Activated naive CD4-positive, alpha-beta T cell (primary cell): ENCODE measurements around the gene MAN2A1.

ENCODE experiments used
- DNase-seq, 4 experiments: peaks; one replicate each; lab custom pipeline; 2025; lab: John Stamatoyannopoulos, UW

The MAN2A1 gene

DNA sequence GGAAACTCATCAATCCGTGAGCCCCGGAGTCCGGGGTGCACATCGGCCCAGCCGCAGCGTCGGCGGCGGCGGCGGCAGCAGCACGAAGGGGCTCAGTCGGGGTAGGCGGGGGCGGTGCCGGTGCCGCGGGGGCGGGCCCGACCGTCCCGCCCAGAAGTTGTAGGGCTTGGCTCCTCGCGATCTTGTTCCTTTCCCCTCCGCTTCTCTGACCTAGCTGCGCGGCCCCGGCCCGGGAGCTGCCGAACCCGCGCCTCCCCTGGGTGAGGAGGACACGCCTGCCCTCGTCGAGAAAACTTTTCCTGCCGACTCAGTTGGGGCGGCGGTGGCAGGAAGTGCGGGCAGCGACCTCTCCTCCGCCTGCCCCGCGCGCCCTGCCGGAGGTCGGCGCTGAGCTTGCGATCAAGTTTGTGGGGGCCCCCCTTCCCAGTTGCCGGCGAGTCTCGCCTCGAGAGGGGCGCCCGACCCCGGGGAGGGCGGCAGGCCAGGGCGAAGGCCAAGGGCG is at the start of gene MAN2A1:
Gene MAN2A1, plus strand, starts transcription at position 188 of the 502 bp plus-strand sequence. CDS start 491 bp downstream, outside the sequence.
- peak; percentile 49 to 77 (median 54) for DNase-seq

DNA sequence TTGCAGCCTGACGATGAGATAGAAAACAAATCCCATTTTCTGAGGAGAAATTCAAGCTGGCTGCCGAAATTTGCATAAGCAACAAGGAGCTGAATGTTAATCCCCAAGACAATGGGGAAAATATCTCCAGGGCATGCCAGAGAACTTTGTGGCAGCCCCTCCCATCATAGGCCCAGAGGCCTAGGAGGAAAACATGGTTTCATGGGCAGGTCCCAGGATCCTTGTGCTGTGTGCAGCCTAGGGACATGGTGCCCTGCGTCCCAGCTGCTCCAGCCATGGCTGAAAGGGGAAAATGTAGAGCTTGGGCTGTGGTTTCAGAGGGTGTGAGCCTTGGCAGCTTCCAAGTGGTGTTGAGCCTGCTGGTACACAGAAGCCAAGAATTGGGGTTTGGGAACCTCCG is 48.8 kb upstream of the MAN2A1 start:
- DNase-seq: no peak

DNA sequence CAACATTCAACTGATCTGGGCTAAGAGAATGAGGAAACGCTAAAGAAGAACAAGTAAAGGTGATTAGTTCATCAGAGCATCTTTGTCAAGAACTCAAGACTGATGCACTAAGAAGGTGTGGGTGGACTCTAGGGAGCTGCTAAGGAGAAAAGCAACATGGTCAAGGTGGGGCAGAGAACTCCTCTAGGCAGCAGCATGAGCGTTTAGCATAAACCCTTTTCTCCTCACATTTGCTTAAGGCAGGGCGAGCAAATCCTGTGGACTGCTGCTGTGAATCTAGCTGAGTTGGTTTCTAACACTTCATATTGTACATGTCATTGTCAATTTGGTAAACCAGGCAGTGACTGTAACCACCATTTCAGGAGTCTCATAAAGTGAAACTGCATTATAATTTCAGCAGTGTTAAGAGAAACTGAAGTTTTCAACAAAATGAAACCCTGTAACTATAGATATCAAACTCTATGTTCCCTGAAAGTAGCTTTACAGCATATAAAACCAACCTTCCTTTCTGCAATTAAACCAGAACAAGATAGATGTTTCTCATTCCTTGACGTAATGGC is 45.9 kb upstream of the MAN2A1 start:
- DNase-seq: no peak

DNA sequence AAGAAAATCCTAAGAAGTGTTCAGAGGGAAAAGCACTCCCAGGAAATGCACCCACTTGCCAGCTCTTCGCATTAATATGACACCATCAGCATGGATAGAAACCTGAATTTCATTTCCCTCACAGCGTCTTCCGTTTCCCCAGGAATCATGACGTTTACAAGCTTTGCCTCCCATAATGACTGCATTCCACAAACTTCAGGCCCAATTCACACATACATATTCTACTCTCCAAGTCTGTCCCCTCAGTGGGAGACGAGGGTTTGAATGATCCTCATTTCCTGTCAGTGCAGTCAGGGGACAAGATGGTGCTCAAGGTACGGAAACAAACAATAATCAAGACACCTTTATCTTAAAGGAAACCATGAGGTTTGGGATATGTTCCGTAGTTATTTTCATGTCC is 44.9 kb upstream of the MAN2A1 start:
- no peak for DNase-seq

DNA sequence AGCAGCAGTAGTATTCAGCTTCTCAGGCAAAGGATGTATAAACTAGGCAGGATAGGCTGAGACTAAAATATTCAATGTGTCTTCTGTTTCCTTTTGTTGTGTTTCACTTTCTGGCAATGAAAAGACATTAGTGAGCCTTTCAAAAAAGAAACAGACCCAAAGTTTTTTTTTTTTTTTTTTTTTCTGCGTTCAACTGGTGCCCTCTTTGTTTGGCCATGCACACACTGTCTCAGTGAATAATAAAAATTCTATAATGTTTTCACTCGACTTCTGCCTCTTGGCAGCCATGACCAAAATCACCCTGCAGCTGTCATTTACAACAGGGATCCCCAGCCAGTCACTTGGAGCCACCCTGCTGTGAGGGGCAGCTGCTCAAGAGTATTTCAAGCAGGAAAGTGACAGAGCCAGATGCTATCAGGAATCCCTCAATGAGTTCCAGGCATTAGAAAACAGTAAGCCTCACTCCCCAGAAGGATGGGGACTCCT is 44.0 kb upstream of the MAN2A1 start:
- no peak for DNase-seq

DNA sequence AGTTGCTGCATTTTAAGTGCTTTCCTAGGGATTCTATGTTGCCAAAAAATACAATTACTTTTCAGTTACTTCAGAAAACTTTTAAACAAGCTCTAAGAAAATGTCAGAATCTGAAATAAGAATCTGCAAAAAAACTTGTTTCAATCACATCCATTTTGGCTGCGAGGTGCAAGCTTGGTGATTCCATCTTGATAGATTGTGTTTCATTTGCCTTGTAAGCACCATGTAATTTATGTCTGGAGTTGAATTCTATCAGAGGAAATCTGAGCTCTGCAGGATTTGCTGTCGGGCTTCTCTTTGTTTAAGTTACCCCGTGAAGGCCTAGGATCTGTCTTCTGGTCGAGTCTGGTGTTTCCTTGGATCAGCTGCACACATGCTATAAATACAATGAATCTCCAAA is 40.4 kb upstream of the MAN2A1 start:
- DNase-seq: no peak

DNA sequence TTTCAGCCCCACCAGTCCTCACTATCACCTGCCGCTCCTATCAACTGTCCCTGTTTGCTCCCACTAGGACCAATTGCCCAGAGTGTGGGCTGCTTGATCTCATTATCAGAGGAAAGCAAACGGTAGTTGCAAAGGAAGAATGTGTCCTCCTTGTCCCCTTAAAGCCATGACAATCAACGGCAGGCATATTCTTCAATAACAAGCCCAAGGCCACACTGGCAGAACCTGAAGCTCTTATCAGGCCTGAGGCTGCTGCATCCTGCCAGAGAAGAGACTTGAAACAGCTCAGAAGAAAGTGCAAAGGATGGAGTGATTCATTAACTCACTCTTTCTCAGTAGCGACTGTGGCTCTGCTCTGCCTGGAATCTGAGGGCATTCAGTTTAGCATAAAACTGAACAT is 39.2 kb upstream of the MAN2A1 start:
- no peak for DNase-seq

DNA sequence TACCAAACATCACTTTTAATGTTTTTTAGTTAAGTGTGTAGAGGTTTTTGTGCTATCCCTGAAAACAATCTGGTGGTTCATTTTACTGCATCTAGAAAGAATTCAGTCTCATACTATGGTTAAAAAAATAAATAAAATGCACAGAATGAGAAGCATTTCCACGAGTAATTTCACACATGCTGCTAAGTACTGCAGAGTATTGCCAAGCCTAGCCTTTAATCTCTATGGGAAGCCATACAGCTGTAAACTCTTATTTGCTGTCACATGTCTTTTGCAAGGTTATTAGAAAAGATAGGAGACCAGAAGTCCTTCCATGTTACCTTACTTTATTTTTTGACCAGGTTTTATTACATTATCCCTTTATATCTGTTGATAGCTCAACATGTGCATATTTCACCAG is 37.6 kb upstream of the MAN2A1 start:
- no peak for DNase-seq

DNA sequence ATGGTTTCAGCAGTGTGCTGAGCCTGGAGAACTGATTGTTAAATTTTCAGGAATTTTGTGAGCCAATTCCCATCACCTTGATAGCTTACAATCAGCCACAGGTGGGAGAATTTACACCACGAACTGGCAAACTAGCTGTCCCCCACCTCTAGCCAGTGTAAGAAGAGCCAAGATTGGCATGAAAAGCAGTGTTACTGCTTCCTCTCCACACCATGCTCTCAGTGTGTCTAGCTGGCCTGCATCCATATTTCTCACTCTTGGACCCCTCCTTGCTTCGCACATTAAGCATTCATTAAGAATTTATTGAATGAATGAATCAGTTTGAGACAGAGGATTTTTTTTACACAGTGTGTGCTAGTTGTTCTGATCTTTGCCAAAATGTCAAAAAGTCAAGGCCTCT is 36.7 kb upstream of the MAN2A1 start:
- DNase-seq: no peak

DNA sequence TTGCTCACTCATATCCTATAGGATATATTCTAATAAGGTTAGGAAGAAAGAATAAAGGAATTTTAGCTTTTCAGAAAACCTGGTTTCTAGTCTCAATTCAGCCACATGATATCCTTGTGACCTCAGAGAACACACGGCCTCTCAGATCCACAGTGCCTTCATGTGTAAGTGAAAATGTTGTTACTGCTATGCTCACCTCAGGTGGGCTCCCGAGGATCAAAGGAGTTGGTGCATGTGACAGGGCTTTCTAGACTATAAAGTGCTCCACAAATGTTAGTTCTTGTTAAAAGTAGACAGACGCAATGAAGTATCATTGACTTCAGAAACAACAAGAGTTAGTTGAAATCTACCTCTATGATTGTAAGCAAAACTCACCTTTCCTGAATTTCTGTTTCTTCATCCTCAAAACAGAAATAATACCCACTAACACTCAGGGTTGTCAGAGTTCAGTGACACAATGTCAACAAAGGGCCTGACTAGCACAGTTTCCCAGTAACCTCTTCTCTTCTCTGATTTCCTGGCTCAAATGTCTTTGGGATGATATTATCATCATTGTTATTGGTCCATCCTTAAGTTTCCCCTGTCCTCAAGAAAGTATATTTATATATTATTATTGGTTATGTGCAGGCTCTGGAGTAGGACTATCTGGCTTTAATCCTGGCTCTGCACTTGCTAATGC is 36.0 kb upstream of the MAN2A1 start:
- no peak for DNase-seq

DNA sequence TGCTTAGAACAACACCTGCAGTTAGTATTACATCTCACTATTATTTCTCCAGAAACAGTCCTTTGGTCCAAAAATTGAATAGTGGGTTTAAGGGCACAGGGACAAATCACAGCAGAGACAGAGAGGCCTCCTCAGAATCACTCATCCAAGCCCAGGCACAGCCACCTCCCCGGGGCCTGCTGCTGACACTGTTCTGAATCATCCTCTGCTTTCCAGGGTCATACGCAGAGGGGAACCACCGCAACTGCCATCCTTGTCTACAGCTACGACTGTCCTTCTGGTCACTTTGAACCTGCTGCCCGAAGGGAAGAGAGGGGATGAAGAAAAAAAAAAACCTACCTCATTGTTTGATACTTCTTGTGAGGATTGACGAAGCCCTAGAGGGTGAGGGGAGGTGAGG is 35.3 kb upstream of the MAN2A1 start:
- DNase-seq: no peak

DNA sequence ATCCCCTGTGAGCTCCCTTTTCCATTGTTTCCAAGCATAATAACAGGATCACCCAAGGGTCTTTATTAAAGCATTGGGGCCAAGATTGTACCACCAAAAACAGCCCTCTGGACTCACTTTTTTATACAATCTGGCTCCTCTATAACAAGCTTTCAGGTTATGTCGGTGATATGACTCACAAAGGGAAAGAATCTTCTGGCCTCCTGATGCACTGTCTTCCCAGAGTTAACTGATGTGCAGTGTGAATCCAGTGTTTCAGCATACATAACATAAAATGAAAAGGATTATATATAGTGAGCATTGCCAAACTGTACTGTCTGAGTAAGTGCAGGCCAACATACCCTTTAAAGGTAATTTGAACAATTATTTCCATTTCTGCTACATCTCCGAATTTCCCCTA is 33.9 kb upstream of the MAN2A1 start:
- DNase-seq: no peak

DNA sequence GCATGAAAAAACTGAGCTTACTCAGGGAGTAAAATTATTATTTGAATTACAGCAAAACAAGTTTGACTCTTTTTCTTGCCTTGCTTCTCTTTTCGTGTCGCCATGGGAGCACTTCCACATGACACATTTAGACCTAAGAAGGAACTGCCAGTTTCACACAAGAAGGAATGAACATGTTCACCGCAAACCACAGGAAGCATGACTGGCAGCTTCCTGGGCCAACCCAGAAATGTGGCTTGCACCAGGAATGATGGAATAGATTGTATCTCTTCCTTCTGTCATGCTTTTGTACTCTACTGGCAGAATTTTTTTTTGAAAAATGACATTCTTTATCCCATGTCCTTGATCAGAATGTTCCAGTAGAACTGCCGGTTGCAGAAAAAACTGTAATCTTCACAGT is 32.9 kb upstream of the MAN2A1 start:
- peak in 1 of 4 experiments; percentile 3 for DNase-seq

DNA sequence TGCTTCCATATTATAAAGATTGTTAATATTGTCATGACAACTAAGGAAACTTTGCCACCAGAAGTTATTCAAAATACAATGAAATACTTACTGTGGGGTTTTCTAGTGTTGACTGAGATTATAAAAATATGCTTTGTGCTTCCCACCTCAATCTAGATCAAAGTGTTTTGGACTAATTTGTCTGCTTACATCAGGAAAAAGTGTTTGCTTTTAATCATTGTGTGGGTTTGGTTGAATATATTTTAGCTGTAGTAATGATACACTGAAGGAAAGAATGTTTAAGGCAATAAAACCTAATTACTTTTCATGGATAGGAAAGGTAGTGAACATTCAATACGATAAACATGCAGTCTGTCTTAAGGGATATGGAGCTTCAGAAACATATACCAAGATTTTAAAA is 29.8 kb upstream of the MAN2A1 start:
- no peak for DNase-seq

DNA sequence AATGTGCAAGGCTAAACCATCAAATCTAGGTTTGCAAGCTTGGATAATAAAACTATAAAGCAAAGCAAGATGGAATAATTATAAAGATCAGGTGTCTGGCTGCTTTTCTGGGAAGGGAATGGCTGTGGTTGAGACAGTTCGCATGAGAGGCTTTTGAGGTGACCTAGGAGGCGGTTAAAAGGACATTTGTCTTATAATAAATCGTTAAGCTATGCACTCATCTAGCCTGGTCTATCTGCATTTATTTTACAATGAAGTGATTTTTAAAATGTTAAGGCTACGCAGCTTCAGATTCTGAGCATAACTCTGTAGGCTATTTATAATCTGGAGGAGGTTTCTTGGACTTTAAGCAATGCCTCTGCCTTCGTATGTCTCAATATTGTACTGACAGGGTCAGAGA is 29.4 kb upstream of the MAN2A1 start:
- no peak for DNase-seq

DNA sequence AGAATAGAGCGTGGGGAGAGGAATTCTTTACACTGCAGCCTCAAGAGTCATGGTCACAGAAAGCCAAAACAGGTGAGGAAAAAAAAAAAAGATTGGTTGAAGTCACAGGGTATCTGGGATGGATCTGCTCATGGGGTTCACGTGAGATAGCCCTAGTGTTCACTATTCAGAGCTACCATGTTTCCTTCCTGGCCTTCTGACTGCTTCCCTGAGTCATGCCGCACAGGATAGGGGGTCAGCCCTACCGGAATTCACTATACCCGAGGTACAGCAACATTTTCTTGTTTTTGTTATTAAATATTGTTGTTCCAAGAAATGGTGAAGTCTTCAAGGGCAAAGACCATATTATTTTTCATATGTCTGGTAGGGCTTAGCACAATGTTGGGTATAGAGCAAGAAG is 21.5 kb upstream of the MAN2A1 start:
- DNase-seq: no peak

DNA sequence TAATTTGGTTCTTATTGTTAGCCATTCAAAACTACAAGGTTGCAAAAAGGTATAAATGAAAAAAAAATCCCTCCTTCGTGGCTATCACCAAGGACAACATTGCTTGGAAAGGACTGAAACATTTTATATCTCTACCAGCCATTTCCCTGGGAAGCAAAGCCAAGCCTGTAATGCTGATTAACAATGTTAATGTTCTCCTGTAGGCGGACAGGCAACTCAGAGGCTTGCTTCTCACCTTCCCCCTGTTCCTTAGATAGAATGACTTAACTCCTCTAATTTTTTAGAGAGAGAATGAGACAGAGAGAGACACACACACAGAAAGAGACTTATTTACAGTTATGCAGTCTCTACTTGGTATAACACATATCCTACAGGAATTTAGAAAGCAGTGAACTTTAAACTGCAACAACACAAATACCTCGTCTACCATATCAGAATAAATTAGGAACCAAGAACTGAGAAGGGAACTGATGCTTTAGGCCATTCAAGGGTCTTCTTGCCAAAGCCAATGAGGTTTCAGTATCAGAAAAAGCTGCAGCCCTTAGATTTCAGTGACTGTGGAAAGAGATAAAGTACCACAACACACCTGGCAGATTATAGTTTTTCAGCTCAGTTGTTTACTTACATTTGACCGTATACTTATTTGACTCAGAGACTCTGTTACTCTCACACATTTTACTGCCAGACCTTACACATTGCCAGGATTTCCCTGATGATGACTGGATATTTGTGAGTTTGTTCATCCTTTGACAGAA is 20.9 kb upstream of the MAN2A1 start:
- no peak for DNase-seq

DNA sequence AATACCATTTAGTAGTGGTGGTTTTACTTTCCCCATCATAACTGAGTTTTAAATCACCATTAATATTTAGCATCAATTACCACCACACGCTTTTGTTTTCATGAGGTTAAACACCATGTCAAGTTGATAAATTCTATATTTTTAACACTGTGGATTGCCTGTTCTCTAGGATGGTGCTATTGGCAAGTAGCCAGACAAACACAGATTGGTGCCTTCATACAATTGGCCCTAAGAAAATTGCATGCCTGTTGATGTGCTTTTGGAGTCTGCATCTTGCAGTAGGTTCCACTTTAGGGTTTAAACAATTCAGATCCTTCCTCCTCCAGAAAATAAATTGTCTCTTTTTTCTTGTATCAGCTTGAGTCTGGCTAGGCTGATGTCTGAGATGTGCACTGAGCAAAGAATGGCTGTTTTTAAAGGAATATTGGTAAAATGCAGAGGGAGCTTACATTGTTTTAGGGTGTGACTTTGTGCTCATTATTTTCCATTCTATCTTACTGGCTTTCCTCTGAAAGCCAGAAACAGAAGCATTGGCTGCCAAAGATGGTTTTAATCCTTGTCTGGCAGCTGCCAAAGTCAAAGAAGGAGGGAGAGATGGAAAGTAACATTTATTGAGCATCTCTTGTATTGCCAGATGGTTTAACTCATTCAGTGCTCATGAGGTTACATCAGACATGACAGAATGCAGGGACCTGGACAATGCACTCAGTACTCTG is 19.6 kb upstream of the MAN2A1 start:
- DNase-seq: no peak

DNA sequence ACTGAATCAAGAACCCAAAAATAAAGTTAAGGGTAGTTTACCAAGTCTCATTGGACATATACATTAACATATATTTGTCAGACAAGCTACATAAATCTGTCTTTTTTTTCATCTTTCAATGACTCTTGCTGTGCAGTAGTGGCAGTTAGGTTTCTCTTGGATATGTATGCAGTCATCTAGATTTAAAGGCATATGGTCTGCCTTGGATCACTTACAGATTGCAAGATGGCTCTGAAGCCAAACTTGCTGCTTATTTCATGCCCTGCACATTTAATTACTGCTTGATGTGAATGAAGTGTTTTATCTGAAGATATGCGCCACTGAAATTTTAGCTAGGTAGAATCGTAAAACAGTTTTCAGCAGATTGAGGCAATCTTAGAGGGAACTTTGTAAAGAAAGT is 18.6 kb upstream of the MAN2A1 start:
- DNase-seq: no peak

DNA sequence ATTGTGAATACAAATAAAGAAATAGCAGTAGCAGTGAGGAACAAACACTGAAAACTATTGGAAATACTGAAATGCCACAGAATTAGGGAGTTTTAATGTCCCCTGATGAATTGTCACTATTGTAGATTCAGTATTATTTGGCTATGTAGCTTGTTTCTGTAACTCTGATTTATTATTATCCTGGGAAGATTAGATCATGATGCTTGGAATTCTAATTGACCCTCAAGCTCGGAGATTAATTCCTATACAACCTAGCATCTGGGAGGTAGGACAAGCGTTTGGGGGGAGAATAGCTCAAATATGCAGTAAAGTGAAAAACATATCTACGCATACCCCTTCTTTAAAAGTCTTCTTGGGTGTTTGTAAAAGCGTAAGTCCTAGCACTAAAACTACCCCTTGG is 15.1 kb upstream of the MAN2A1 start:
- no peak for DNase-seq

DNA sequence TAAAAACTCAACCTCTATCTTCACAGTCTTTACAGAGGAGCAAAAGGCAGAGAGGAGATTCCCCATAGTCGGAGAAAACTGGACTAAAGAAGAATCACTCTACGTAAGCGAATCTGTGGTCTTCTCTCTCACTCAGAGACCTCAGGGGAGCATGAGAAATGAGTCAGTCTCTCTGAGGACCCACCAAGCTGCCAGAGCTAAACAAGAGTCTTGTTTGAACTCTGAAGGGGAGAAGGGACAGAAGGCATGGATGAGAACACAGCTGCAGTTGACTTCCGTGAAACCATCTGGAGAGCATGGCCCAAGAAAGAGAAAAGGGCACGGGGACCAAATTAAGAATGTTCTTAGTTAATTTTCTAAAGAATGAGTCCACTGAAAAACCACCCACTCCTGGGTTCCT is 12.8 kb upstream of the MAN2A1 start:
- DNase-seq: no peak

DNA sequence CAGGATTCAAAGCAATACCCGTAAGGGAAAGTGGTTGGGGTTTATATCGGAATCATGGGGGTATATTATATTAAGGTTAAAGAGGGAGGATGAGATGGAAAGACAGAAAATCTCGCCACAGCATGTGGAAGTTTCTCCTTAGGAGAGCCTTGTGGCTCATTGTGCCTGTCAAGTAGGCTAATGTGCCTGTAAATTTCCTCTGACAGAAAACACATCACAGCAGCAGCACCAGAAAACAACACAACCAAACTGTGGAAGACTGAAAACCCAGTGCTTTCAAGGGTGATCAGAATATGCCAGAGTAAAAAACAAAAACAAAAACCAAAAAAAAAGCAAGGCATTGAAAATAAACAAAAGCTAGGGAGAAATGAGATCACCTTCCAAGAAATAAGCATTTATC is 11.3 kb upstream of the MAN2A1 start:
- DNase-seq: no peak

DNA sequence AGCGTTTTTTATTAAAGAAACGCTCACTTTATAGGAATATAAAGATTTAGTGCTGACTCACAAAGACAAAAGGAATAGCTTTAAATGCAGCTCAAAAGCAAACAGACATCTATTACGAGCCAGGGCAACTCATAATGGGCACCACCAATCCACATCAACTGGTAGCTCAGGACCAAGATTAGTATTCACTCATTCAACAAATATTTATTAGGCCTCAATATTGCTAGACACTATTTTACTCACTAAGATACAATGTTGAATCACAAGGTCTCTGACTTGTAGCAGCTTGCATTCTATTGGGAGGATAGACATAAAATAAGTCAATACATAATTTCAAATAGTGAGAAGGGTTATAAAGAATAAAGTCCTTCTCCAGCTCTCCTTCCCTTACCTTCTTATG is 8.0 kb upstream of the MAN2A1 start:
- DNase-seq: no peak
